ENCODE data around the gene GMNN.

GMNN gene

GRCh38 chr6:24780206-24780605 lies 5.5 kb downstream of the GMNN start:
- 98% methylated on average over 3 of the region's 4 CpGs for WGBS
- Histone ChIP-seq H3K27ac (ENCODE audit: low read depth, low read length) (no peak overlapping the region), H3K4me3 (ENCODE audit: low read length) (no peak overlapping the region), H3K9ac (ENCODE audit: low read depth, low read length) (no peak overlapping the region), H3K4me1 (ENCODE audit: insufficient read depth, low read length) (peaks cover 15% of the 10 kb centered on the region; the same call in 1 of the 2 replicates), H3K36me3 (ENCODE audit: insufficient read depth, low read length) (peaks cover 91% of the 10 kb centered on the region), H3K9me3 (ENCODE audit: insufficient read depth, low read depth, low read length) (no peaks in the 10 kb centered on the region), H3K27me3 (ENCODE audit: insufficient read depth, low read length) (no peaks in the 10 kb centered on the region)

- H3K27me3 ChIP-seq (ENCODE audit: insufficient read depth, low read length) = no peaks in the 10 kb centered on the region
- no peak overlapping the region for H3K4me3 ChIP-seq (ENCODE audit: low read length)
- H3K9ac ChIP-seq (ENCODE audit: low read depth, low read length) = no peak overlapping the region
- 90% methylated on average over 3 of the region's 4 CpGs for WGBS
- no peaks in the 10 kb centered on the region for H3K4me1 ChIP-seq (ENCODE audit: insufficient read depth, low read length)
- H3K9me3 ChIP-seq (ENCODE audit: insufficient read depth, low read depth, low read length) = no peaks in the 10 kb centered on the region
- no peak overlapping the region for H3K27ac ChIP-seq (ENCODE audit: low read depth, low read length)
- peaks cover 61% of the 10 kb centered on the region for H3K36me3 ChIP-seq (ENCODE audit: insufficient read depth, low read length)
These were observed 13.4 kb downstream of the GMNN start for GRCh38 chr6:24788031-24788665.

GRCh38 chr6:24795106-24795505 lies 20.4 kb downstream of the GMNN start:
- Histone ChIP-seq H3K4me1 (ENCODE audit: insufficient read depth, low read length) (0 out of 2 replicates have a peak, but pooled peaks cover 6% of the 10 kb centered on the region), H3K9ac (ENCODE audit: low read depth, low read length) (no peak overlapping the region), H3K27ac (ENCODE audit: low read depth, low read length) (no peak overlapping the region), H3K36me3 (ENCODE audit: insufficient read depth, low read length) (no peaks in the 10 kb centered on the region; the same call in 1 of the 2 replicates), H3K27me3 (ENCODE audit: insufficient read depth, low read length) (no peaks in the 10 kb centered on the region), H3K9me3 (ENCODE audit: insufficient read depth, low read depth, low read length) (no peaks in the 10 kb centered on the region), H3K4me3 (ENCODE audit: low read length) (no peak overlapping the region)
- 91% methylated on average over 2 of the region's 2 CpGs for WGBS

GRCh38 chr6:24796616-24797290 lies 22.0 kb downstream of the GMNN start:
- Histone ChIP-seq H3K4me1 (ENCODE audit: insufficient read depth, low read length) (0 out of 2 replicates have a peak, but pooled peaks cover 6% of the 10 kb centered on the region), H3K9ac (ENCODE audit: low read depth, low read length) (no peak overlapping the region), H3K36me3 (ENCODE audit: insufficient read depth, low read length) (no peaks in the 10 kb centered on the region), H3K27ac (ENCODE audit: low read depth, low read length) (no peak overlapping the region), H3K27me3 (ENCODE audit: insufficient read depth, low read length) (no peaks in the 10 kb centered on the region), H3K4me3 (ENCODE audit: low read length) (no peak overlapping the region), H3K9me3 (ENCODE audit: insufficient read depth, low read depth, low read length) (no peaks in the 10 kb centered on the region)
- 98% methylated on average over 6 of the region's 6 CpGs for WGBS

- Histone ChIP-seq H3K9me3 (ENCODE audit: insufficient read depth, low read depth, low read length) (no peaks in the 10 kb centered on the region), H3K4me1 (ENCODE audit: insufficient read depth, low read length) (0 out of 2 replicates have a peak, but pooled peaks cover 6% of the 10 kb centered on the region), H3K36me3 (ENCODE audit: insufficient read depth, low read length) (no peaks in the 10 kb centered on the region), H3K27ac (ENCODE audit: low read depth, low read length) (no peak overlapping the region), H3K4me3 (ENCODE audit: low read length) (no peak overlapping the region), H3K27me3 (ENCODE audit: insufficient read depth, low read length) (no peaks in the 10 kb centered on the region), H3K9ac (ENCODE audit: low read depth, low read length) (no peak overlapping the region)
- 91% methylated on average over 6 of the region's 6 CpGs for WGBS
These were observed 23.0 kb downstream of the GMNN start for GRCh38 chr6:24797596-24798216.

- H3K9ac ChIP-seq (ENCODE audit: low read depth, low read length) = no peak within 1 kb of the TSS
- 94% methylated on average over 13 of the region's 13 CpGs for whole genome bisulfite sequencing
These were observed 24.2 kb downstream of the GMNN start, which contains the start of gene ARMH2 for GRCh38 chr6:24798740-24799540. ARMH2 (minus strand) TSS chr6:24798917; CDS start chr6:24798857, 60 bp downstream.

GRCh38 chr6:24799541-24799915 lies 24.8 kb downstream of the GMNN start:
- Histone ChIP-seq H3K27me3 (ENCODE audit: insufficient read depth, low read length) (no peaks in the 10 kb centered on the region), H3K27ac (ENCODE audit: low read depth, low read length) (no peak overlapping the region), H3K36me3 (ENCODE audit: insufficient read depth, low read length) (no peaks in the 10 kb centered on the region), H3K9me3 (ENCODE audit: insufficient read depth, low read depth, low read length) (no peaks in the 10 kb centered on the region), H3K4me1 (ENCODE audit: insufficient read depth, low read length) (0 out of 2 replicates have a peak, but pooled peaks cover 6% of the 10 kb centered on the region), H3K4me3 (ENCODE audit: low read length) (no peak overlapping the region), H3K9ac (ENCODE audit: low read depth, low read length) (no peak overlapping the region)
- 78% methylated on average over 1 of the region's 1 CpG for whole genome bisulfite sequencing

More at GRCh38 chr6:24798740-24799540, 24.2 kb downstream of the GMNN start, which contains the start of gene ARMH2:
- H3K27me3 ChIP-seq (ENCODE audit: insufficient read depth, low read length) = no peaks in the 10 kb centered on the region
- H3K4me1 ChIP-seq (ENCODE audit: insufficient read depth, low read length) = 0 out of 2 replicates have a peak, but pooled peaks cover 6% of the 10 kb centered on the region
- no peaks in the 10 kb centered on the region for H3K36me3 ChIP-seq (ENCODE audit: insufficient read depth, low read length)
- no peak within 1 kb of the TSS for H3K27ac ChIP-seq (ENCODE audit: low read depth, low read length)
- no peak within 1 kb of the TSS for H3K4me3 ChIP-seq (ENCODE audit: low read length)
- no peaks in the 10 kb centered on the region for H3K9me3 ChIP-seq (ENCODE audit: insufficient read depth, low read depth, low read length)

- H3K4me1 ChIP-seq (ENCODE audit: insufficient read depth, low read length) = 0 out of 2 replicates have a peak, but pooled peaks cover 3% of the 10 kb centered on the region
- no peak overlapping the region for H3K27ac ChIP-seq (ENCODE audit: low read depth, low read length)
- no peaks in the 10 kb centered on the region for H3K9me3 ChIP-seq (ENCODE audit: insufficient read depth, low read depth, low read length)
- H3K4me3 ChIP-seq (ENCODE audit: low read length) = no peak overlapping the region
- 82% methylated on average over 8 of the region's 8 CpGs for WGBS
- H3K36me3 ChIP-seq (ENCODE audit: insufficient read depth, low read length) = no peaks in the 10 kb centered on the region
- H3K9ac ChIP-seq (ENCODE audit: low read depth, low read length) = no peak overlapping the region
- no peaks in the 10 kb centered on the region for H3K27me3 ChIP-seq (ENCODE audit: insufficient read depth, low read length)
These were observed 27.7 kb downstream of the GMNN start for GRCh38 chr6:24802271-24803059.

GRCh38 chr6:24807584-24807983 lies 32.8 kb downstream of the GMNN start:
- Histone ChIP-seq H3K27ac (ENCODE audit: low read depth, low read length) (no peak overlapping the region), H3K4me1 (ENCODE audit: insufficient read depth, low read length) (no peaks in the 10 kb centered on the region), H3K9ac (ENCODE audit: low read depth, low read length) (no peak overlapping the region), H3K27me3 (ENCODE audit: insufficient read depth, low read length) (no peaks in the 10 kb centered on the region), H3K36me3 (ENCODE audit: insufficient read depth, low read length) (no peaks in the 10 kb centered on the region), H3K9me3 (ENCODE audit: insufficient read depth, low read depth, low read length) (no peaks in the 10 kb centered on the region), H3K4me3 (ENCODE audit: low read length) (no peak overlapping the region)
- WGBS = 95% methylated on average over 3 of the region's 3 CpGs

- Histone ChIP-seq H3K4me1 (ENCODE audit: insufficient read depth, low read length) (no peaks in the 10 kb centered on the region), H3K36me3 (ENCODE audit: insufficient read depth, low read length) (no peaks in the 10 kb centered on the region), H3K4me3 (ENCODE audit: low read length) (no peak overlapping the region), H3K9me3 (ENCODE audit: insufficient read depth, low read depth, low read length) (no peaks in the 10 kb centered on the region), H3K9ac (ENCODE audit: low read depth, low read length) (no peak overlapping the region), H3K27me3 (ENCODE audit: insufficient read depth, low read length) (no peaks in the 10 kb centered on the region), H3K27ac (ENCODE audit: low read depth, low read length) (no peak overlapping the region)
- WGBS = 96% methylated on average over 3 of the region's 3 CpGs
These were observed 35.0 kb downstream of the GMNN start for GRCh38 chr6:24809728-24810127.
